GM18499 (cell line): ENCODE data around the gene TECPR1.

Experiments
- ATAC-seq: cut with Tn5 transposase; IDR thresholded peaks from one replicate; pipeline ENCODE4 v1.9.1; 2021; ENCODE audit warnings: moderate number of reproducible peaks; ENCODE audit not compliant: insufficient read depth, unreplicated experiment

TECPR1 gene

DNA sequence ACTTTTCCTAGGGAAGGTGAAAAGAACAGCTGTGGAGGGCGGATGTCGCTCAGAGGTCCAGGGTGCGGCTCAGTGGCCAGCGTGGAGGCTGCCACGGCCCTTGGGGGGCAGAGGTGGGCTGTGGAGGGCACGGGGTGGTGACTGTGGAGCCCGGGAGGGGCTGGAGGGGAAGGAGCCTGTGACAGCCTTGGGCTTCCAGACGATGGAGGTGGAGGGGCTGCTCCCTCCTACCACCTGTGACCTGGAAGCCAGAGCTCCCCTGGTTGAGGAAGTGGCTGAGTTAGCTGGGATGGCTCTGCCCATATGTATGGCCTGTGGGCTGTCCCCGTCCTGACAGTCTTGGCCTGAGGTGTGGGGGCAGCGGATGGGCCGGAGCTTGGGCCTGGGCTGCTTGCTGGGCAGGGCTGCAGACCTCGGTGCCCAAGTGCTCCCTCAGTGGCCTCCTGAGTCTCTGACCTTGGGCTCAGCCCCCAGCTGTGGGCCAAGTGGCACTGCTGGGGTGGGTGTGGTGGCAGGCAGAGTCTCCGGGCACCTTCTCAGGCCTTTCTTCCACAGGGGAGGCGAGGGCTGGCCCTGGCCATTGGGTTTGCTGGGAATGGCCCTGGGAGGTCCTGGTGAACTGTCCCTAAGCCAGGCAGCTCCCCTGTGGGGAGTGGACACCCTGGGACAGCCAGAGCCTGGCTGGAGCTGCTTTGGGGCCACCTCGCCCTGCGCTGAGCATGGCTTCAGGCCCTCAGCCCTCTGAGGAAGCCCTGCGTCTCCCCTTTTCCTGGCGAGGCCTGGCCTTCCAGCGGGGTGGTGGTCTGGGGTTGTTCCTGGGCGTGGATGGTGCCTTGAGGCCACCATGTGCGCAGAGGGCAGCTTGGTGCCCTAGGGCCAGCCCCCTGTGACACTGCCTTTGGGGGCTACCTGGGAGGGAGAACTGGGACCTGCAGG lies 33.4 kb upstream of the TECPR1 start:
- no peak for ATAC-seq

DNA sequence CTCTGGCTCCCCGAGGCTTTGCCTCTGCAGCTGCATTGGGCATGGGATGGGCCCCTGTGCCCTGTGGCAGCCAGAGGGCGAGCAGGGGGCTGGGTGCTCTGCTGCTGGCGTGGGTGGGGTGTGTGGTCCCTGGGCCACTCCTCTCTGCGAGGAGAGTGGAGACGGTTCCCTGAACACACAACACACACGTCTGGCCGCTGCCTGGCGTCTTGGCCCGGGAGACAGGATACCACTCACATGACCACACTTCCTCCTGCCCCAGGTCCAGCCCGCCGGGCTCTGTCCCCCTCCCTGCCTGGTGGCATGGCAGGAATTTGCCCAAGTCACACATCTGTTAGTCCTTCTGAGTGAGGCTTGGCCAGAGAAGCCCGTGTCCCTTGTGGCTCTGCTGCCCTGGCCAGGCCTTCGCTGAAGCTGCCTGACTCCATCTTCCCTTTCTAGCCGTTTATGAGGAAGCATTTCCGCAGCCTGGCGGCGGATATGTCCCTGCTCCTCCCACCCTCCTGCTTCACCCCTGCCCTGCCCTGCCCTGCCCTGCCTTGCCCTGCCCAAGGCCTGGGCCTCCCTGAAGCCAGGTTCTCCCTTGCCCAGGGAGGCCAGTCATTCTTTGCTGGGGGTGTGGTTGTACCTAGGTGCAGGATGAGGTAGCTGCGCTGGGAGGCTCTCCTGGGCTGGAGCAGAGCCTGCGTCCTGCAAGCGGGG lies 32.5 kb upstream of the TECPR1 start:
- ATAC-seq, result no peak

DNA sequence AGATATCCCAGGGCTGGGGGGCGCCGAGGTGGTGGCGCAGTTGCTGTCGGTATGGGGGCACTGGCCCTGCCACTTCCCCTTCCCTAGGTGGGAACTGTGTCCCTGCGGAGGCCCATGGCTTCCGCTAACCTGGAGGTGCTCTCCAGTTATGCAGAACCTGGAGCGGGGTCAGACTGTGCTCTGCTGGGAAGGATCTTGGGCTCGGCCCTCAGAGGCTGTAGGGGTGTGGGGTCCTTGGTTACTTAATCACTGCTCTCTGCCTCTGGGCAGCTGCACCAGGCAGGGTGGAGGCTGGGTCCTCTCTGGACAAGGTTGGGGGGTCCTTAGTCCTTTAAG lies 31.8 kb upstream of the TECPR1 start:
- no peak for ATAC-seq

DNA sequence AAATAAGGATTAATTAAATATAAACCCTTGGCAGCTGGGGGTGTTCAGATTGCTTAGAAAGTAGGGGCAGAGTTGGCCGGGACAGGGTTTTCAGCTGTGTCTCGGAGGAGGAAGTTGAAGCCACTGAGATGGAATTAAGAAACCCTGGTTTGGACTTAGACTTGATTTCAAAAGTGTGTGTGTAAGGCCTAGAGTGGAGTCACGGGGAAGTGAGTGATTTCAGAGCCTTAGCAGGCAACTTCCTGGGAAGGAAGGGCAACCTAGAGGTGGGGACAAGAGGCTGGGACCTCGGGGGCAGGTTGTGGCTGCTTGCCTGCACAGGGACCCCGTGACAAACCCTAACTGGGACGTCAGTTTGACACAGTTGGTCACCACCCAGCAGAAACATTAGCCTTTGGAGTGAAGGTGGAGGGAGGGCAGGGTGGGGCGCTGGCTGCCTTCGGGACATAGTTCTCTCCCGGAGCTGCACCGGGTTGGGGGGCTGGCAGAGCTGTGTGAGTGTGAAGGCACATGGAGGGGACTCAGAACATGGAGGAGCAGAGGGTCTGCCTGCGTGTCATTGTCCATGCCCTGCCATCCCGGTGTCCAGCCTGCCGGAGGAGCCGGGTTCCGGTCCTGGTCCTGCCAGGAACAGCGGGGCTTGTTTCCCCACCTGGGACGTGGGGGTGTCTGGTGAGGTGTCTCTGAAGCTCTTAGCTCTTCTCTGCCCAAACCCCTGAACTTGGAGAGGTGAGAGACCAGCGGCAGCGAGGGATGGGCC lies 31.3 kb upstream of the TECPR1 start:
- ATAC-seq, result no peak

DNA sequence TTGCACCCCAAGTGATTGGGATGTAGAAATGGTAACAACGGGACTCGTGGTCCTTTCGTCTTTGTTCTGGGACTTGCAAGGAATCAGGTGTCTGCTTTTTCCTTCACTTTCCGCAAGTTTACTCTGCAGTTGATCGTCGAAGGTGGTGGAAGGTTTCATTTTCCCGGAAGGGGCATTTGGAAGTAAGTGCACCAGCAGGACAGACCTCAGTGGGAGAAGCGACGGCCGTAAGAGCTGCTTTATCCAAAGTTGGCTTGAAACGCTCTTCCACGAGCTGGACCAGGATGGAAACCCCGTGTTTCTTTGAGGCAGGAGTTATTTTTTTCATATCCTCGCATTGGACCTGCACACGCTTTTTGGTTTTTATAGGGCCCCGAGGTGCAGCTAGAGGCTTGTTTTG lies 30.7 kb upstream of the TECPR1 start:
- ATAC-seq, result no peak

DNA sequence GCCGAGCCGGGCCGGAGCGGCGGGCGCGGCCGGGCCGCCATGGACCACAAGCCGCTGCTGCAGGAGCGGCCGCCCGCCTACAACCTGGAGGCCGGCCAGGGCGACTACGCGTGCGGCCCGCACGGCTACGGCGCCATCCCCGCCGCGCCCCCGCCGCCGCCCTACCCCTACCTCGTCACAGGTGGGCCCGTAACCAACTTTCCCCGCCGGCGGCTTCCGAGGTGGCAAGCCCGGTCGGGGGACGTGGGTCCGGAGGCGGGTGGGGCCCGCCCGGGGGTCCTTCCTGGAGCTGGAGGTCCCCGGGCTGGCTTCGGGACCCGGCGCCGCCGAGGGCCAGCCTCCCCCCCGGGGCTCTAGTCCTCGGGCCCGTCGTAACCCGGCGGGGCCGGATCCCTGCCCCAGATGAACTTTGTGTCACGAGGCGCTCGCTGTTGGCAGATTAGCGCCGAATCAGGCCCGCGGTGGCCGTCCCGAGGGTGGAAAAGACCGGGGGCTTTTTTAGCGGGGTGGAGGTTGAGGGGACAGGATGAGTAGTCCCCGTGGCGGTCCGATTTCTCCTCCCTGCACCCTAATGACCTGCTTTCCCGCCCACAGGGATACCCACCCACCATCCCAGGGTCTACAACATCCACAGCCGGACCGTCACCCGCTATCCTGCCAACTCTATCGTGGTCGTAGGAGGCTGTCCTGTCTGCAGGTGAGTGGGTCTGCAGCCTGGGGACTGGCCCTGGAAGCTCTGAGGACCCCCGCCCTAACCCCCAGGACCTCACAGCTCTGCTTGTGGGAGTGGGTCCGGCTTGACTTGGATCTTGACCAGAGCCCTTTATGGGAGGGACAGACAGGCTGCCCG lies 29.9 kb upstream of the TECPR1 start:
- peak; percentile 12 for ATAC-seq

DNA sequence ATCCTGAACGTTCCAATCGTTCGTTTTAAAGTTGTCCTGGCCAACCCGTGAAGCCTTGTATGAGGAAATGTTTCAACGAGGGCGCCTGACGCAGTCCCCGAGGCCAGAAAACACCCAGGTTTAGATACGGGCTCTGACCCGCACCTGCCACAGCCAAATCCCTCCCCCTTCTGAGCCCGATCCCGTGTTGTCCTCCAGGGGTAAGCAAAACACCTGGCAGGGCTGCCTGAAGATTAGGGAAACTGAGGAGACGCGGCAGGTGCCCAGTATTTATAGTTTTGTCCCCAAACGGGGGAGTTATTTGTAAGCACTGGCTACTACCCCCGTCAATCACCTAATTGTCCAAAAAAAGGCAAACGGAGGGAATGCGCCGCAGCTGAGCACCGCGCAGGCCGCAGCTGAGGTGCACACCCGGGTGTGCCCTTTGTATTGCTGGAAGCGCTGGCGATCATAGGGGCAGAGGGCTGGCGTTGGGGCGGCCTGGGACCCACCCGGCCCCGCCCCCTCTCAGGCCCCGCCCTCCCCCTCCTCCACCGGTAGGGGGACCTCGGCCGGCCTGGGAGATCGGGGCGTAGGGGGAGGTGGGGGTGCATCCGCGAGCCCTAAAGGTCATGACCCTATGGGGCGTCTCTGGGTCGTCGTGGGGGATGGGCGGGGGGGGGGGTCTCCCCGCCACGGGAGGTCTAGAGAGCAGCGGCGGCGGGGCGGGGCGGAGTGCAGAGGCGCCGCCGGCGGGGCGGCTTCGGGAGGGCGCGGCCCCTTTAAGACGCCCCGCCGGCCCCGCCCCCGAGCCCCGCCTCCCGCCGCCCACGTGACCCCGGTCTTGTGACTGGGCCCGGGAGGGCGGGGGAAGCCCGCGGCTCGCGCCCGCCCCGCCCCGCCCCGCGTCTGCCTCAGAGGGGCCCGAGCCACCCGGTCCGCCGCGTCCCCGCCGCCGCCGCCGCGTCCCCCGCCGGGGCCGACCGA lies 29.0 kb upstream of the TECPR1 start, which contains the start of gene BRI3:
Gene BRI3 (plus strand): TSS at position 896 of the 966 bp plus-strand sequence. CDS start 110 bp downstream, outside the sequence.
- peak; percentile 45 for ATAC-seq

DNA sequence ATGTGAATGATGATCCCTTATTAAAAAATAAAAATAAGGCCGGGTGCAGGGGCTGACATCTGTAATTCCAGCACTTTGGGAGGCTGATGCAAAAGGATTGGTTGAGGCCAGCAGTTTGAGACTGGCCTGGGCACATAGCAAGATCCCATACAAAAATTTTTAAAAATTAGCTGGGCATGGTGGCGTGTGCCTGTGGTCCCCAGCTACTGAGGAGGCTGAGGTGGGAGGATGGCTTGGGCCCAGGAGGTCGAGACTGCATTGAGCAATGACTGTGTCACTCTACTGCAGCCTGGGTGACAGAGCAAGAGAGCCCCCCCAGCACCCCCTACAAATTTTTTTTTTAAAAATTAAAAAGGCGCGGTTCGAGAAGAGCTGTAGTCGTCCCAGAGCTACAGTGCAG lies 28.3 kb upstream of the TECPR1 start:
- ATAC-seq, result no peak

DNA sequence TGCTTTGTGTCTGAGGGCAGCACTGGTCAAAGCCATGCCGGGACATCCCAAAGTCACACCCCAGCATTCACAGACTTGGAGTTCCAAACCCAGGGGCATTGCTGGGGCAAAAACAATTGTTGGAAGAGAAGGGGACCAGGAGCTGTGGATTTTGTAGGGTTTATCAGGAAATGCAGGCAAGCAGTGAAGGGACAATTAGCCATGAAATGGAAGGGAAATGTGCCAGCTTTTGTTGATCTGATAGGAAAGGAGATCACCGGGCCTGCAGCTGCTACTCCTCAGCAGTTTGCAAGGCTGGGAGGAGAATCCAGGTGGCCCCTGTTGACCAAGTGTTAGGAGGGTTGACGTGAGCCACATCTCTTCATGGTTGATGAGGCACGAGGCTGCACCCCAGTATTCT lies 26.9 kb upstream of the TECPR1 start:
- ATAC-seq, result no peak

DNA sequence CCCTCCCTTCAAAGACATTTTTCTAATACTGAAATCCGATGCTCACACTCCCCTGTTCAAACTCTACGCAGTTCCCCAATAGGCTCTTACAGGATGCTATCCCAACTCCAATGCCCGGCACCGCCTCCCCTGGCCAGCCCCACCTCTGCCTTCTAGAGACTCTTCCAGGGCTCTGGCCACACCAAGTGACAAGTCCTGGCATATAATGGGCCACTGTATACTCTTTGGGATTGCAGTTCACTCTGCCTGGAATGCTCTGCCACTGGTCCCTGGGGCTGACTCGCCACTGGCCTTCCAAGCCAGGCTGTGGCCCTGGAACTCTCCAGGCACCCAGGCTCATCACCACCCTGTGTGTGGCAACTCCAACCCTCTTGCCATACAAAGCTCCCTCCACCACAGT lies 26.4 kb upstream of the TECPR1 start:
- ATAC-seq, result no peak

DNA sequence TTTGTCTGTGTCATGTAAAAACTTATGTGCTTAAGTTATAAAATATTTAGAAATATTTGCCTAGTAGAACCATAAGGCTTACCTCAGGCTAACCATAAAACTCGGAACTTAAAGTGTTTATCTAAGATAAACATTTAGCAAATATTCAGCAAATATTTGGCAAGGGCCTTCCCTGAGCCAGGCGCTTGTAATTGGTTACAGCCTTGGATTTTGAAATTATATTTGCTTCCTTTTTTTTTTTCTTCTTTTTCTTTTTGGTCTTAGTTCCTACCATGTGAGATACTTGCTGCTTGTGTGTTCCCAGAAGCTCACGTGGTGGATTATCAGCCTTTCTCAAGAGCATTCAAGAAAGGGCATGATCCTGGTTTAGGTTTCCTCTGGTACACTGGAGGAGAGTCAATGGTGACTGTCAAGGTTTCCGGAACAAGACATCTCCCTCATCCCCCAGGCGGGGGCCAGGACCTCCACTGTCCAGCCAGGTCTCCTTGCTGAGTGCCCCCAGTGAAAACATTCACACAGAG lies 24.3 kb upstream of the TECPR1 start:
- ATAC-seq, result no peak

DNA sequence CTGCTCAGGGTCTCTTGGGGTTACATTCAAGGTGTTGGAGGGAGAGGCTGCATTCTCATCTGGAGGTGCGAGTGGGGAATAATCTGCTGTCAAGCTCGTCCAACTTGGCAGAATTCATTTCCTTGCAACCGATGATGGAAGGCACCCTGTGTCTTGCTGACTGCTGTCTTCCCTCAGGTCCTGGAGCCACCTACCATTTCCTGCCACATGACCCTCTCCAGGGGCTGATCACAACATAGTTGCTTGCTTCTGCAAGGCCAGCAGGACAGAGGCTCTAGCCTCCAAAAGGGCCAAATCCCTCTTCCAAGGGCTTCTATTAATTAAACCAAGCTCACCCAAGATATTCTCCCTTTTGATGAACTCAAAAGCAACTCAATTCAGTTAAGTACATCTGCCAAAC lies 15.3 kb upstream of the TECPR1 start:
- ATAC-seq, result no peak

DNA sequence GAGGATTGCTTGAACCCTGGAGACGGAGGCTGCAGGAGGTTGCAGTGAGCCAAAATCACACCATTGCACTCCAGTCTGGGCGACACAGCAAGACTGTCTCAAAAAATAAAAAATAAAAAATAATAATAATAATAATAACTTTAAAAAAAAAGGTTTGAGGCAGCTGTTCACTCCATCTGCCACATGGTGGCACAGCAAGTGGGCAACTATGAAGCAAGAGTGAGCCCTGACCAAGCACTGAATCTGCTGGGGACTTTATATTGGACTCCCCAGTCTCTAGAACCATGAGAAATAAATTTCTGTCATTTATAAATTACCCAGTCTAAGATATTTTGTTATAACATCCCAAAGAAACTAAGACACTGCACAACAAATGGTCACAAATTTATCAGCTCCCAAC lies 14.8 kb upstream of the TECPR1 start:
- no peak for ATAC-seq

DNA sequence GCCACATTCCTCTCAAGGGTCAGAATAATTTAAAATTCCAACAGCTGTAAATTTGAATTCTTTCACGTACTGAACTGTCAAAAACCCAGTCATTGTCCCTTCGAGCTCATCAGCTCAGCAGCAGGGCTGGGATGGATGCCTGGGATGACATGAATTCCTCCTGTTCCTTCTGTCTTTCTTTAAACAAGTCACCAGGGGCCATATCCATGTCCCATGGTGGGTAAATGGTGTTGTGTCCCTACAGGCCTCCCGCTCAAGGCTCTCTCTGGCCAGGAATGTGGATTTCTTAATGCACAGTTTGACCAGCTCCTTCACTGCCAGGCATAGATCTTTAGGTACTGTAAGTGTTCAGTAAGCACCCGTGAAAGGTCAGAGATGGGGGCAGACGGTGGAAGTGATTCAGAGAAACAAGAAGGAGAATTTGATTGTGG lies 13.8 kb upstream of the TECPR1 start:
- ATAC-seq, result no peak

DNA sequence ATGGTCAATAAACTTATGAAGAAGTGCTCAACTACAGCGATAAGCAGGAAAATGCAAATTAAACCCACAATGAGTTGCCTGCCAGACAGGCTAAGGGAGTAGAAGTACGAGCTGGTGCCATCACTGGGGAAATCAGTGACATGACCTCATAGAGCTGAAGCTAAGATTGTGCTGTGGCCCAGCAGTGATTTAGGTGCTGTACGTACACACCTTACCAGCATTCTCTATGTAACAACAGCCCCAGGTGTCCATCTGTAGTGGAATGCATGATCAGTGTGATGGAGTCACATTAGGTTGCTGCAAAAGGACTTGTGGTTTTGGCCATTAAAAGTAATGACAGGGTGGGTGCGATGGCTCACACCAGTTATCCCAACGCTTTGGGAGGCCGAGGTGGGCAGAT lies 5.7 kb upstream of the TECPR1 start:
- ATAC-seq, result no peak

DNA sequence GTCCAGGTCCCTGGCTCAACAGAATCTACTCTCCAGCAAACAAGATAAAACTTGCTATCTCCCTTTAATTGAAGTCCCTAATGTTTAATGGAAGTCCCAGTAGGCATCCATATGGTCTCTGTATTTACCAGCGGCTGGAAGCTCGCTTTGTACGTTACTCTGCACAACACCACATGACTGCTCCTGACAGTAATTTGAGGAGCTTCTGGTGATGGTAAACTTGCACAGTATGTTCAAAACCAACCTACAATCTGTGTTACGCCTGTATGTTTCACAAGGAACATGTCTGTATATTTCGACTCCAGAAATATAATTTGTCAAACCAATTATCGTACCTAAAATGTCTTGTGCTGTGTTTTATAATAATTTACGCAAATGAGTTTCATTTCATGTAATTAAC lies 4.4 kb upstream of the TECPR1 start:
- no peak for ATAC-seq

DNA sequence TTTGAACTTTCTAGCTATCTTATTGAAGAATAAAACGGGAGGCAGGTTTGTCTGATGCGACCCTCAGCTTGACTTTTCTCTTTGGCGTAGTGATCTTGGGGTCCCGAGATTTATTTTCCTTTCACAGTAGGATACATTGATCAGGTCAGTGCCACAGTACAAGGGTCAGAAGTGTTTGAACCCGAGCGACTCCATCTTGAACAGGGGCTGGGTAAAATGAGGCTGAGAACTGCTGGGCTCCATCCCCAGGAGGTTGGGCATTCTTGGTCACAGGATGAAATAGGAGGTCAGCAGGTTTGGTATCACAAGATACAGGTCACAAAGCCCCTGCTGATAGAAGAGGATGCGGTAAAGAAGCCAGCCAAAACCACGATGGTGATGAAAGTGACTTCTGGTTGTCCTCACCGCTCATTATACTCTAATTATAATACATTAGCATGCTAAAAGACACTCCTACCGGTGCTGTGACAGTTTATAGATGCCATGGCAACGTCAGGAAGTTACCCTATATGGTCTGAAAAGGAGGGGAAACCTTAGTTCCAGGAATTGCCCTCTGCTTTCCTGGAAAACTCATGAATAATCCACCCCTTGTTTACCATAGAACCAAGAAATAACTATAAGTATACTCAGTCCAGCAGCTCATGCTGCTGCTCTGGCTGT lies 3.0 kb upstream of the TECPR1 start:
- no peak for ATAC-seq

DNA sequence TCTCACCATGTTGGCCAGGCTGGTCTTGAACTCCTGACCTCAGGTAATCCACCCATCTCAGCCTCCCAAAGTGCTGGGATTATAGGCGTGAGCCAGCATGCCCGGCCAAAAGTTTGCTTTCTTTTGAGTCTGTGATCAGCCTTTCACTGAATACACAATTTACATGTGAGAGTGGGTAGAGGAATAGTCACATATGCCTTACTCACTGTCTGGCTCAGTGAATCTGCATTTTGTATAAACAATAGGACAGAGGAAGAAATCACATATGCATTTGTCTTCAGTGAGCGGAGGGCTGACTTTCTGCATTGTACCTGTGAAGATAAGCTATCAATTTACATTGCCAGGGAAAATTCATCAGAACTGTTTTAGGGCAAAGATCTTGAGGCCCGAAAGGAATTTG lies 2.5 kb upstream of the TECPR1 start:
- ATAC-seq, result no peak
